GM18873 (cell line): Measurements from ENCODE around the gene CBY2.
"Not testable (repeated sequence)": the region's sequence is repeated elsewhere in the genome, so short reads cannot be mapped to it uniquely, and the experiment has no call there.

Source experiments
- ATAC-seq: cut with Tn5 transposase; IDR thresholded peaks from one replicate; pipeline ENCODE4 v1.9.1; 2021; ENCODE audit warnings: mild to moderate bottlenecking, moderate library complexity, moderate number of reproducible peaks; ENCODE audit not compliant: unreplicated experiment, low FRiP score

CBY2 gene

GRCh38 chr13:45737571-45738017 lies 35.5 kb downstream of the CBY2 start:
- no peak for ATAC-seq

GRCh38 chr13:45742985-45743384 lies 40.9 kb downstream of the CBY2 start:
- no peak for ATAC-seq

- ATAC-seq: no peak
These were observed 42.9 kb downstream of the CBY2 start for GRCh38 chr13:45744979-45745378.

- no peak for ATAC-seq
These were observed 45.0 kb downstream of the CBY2 start for GRCh38 chr13:45747071-45747470.

- no peak for ATAC-seq
These were observed 47.0 kb downstream of the CBY2 start for GRCh38 chr13:45748941-45749759.

- ATAC-seq: no peak
These were observed 48.4 kb downstream of the CBY2 start for GRCh38 chr13:45750566-45750965.

GRCh38 chr13:45751885-45752284 lies 49.8 kb downstream of the CBY2 start:
- ATAC-seq: no peak

- ATAC-seq: no peak
These were observed 50.4 kb downstream of the CBY2 start for GRCh38 chr13:45752510-45752909.

- not testable (repeated sequence) for ATAC-seq
These were observed 54.4 kb downstream of the CBY2 start for GRCh38 chr13:45756498-45756897.

- ATAC-seq: not testable (repeated sequence)
These were observed 55.5 kb downstream of the CBY2 start for GRCh38 chr13:45757589-45757988.

- no peak for ATAC-seq
These were observed 61.3 kb downstream of the CBY2 start for GRCh38 chr13:45763419-45763818.
